ENCODE measurements around the gene RAB17. TPM values are rescaled to one million over a fixed set of nuclear protein-coding genes. Genes with fewer than 3 reads are reported as not detected.
A peak's percentile ranks its signal among the peaks of the same experiment; 100 is the strongest.

RAB17 gene, protein sequence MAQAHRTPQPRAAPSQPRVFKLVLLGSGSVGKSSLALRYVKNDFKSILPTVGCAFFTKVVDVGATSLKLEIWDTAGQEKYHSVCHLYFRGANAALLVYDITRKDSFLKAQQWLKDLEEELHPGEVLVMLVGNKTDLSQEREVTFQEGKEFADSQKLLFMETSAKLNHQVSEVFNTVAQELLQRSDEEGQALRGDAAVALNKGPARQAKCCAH
- total RNA-seq, result 100 to 1,000 TPM in 2 of 6 donors, 10 to 100 TPM in 4; 44.5 to 262 (median 90.6) TPM

DNA sequence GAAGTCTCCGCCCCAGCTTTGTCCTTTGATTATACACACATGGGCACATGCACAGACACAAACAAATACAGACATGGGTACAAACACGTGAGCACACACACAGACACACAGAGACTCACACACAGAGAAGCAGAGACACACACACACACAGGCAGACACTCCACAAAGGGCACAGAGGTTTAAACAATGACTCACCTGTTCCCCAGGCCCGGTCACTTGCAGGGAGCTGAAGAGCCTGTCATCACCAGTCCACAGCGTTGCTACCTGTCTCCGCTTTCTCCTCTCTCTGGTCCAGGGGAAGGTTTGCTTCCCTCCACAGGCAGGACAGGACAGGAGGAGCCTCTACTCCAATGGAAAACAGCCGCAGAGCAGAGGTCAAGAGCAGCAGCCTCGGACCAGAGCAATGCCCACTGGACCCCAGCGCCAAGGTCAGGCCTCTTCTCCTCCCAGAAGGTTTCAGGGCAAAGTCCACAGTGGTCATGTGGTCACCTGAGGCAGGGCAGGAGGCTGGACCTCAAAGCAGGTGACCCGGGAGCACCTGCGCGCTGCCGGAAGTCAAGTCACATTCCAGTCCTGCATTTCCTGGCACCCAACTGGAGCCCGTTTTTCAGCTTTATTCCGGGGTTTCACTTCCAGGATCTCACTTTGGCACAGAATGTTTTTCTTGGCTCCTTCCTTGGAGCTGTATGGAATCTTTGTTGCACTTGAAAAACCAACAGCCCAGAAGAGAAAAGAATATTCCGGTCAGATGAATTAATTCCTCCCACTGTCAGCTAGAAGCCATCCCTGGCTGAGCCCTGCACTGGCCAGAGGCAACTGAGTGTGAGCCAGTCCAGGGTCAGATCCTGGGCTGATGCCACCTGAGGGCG lies at the start of gene RAB17:
RAB17 (minus strand) TSS at position 463 of the 869 bp plus-strand sequence. CDS start 4,580 bp downstream, outside the sequence.
- no peaks in the 10 kb centered on the region for H3K9me3 ChIP-seq
- no peaks in the 10 kb centered on the region for H3K27me3 ChIP-seq
- 62 to 72% methylated on average over 8 to 16 of the region's 16 CpGs for WGBS, 2 donors
- H3K36me3 ChIP-seq, result peaks cover 0 to under 1% (median 0%) of the 10 kb centered on the region in 4 donors
- H3K4me1 ChIP-seq, result peaks cover 9 to 41% (median 20%) of the 10 kb centered on the region in 4 donors
- H3K27ac ChIP-seq, result peak within 1 kb of the TSS; percentile 64 to 89 (median 81)
- DNase-seq, result peak; percentile 56 to 90
- peak; percentile 57 to 90 for ATAC-seq (ENCODE audit: low FRiP score in 2 of 2)
- TF ChIP-seq, protein P1, sequence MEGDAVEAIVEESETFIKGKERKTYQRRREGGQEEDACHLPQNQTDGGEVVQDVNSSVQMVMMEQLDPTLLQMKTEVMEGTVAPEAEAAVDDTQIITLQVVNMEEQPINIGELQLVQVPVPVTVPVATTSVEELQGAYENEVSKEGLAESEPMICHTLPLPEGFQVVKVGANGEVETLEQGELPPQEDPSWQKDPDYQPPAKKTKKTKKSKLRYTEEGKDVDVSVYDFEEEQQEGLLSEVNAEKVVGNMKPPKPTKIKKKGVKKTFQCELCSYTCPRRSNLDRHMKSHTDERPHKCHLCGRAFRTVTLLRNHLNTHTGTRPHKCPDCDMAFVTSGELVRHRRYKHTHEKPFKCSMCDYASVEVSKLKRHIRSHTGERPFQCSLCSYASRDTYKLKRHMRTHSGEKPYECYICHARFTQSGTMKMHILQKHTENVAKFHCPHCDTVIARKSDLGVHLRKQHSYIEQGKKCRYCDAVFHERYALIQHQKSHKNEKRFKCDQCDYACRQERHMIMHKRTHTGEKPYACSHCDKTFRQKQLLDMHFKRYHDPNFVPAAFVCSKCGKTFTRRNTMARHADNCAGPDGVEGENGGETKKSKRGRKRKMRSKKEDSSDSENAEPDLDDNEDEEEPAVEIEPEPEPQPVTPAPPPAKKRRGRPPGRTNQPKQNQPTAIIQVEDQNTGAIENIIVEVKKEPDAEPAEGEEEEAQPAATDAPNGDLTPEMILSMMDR (IDR thresholded peaks at IDR 0.05), result no peak
- TF ChIP-seq POLR2A (IDR thresholded peaks at IDR 0.05) (peak in 2 of 4 donors; percentile 47 to 68), POLR2AphosphoS5 (IDR thresholded peaks at IDR 0.05) (peak; percentile 9 to 30), EP300 (IDR thresholded peaks at IDR 0.05) (peak in 1 of 4 donors; percentile 46)
- peak within 1 kb of the TSS; percentile 11 to 47 (median 36) for H3K4me3 ChIP-seq

DNA sequence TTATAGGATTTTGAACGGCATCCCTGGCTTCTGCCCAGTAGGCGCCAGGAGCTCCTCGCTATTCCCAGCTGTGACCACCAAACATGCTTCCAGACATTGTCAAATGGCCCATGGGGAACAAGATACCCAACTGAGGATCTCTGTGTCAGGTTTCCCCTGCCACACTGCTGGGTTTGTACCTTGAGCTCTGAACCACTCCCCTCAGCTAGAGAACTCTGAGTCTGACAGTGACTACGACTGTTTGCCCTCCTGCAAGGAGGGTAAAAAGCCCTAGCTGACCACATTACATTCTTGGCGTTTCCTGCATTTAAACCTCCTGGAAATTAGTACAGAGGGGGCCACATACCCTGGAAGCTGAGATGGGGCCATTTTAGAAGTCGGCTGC lies 49.3 kb upstream of the RAB17 start:
- WGBS, 2 donors, result 92 to 95% methylated on average over 6 of the region's 6 CpGs
- ATAC-seq (ENCODE audit: low FRiP score in 2 of 2), result no peak
- no peak for TF ChIP-seq POLR2AphosphoS5 (IDR thresholded peaks at IDR 0.05)
- no peak for TF ChIP-seq EP300 (IDR thresholded peaks at IDR 0.05)
- TF ChIP-seq, protein P1 (IDR thresholded peaks at IDR 0.05), result no peak
- TF ChIP-seq POLR2A (IDR thresholded peaks at IDR 0.05), result no peak

DNA sequence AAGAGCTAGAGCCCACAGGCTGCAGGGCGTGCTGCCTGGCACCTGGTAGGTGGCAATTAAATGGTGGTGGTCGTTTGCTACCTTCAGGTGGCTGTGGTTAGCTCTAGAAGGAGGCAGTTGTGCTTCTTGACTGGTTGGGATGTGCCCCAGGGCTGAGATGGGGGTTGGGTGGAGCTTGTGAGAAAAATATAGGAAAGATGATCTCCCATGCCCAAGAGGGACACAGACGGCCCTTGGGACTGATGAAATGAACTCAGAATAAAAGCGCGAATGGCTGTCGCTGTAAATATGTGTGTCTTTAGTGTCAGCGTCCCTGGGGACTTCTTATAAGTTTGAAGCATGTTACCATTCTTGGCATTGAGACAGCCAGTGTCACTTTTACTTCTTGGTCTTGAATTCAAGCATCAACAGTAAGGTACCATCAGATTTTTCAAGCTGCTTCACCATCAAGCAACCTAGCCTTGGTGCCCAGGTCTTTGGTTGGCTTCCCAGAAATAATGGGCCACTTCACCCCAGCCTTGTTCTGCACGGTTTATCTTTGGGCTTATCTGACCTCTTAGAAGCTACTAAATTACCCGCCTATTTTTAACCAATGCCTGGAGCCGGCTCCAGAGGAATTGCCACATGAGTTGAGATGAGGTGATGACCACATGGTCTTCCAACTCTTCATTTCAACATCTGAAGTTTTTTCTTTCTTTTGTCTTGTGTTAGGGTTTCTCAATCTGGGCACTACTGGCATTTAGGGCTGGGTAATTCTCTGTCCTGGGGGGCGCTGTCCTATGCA lies 48.7 kb upstream of the RAB17 start:
- TF ChIP-seq POLR2AphosphoS5 (IDR thresholded peaks at IDR 0.05), result no peak
- no peak for TF ChIP-seq EP300 (IDR thresholded peaks at IDR 0.05)
- TF ChIP-seq, protein P1 (IDR thresholded peaks at IDR 0.05), result no peak
- TF ChIP-seq POLR2A (IDR thresholded peaks at IDR 0.05), result no peak
- peaks cover 0 to 3% (median 0%) of the 10 kb centered on the region in 4 donors for H3K36me3 ChIP-seq

More for the DNA sequence above, 49.3 kb upstream of the RAB17 start:
- Histone ChIP-seq H3K36me3 (peaks cover 0 to 5% (median 0%) of the 10 kb centered on the region in 4 donors), H3K27me3 (no peaks in the 10 kb centered on the region), H3K4me3 (no peak overlapping the region), H3K27ac (no peak overlapping the region), H3K4me1 (no peaks in the 10 kb centered on the region), H3K9me3 (no peaks in the 10 kb centered on the region)
- DNase-seq, result no peak

DNA sequence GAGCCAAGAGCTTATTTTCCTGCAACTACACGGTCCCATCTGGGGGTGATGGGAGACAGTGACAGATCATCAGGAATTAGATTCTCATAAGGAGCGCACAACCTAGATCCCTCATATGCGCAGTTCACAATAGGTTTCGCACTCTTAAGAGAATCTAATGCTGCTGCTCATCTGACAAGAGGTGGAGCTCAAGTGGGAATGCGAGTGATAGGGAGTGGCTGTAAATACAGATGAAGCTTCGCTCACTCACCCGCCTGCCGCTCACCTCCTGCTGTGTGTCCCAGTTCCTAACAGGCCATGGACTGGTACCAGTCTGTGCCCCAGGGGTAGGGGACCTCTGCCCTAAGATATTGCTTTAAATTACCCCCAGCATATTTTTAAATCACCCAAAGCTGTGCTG lies 47.6 kb upstream of the RAB17 start:
- Histone ChIP-seq H3K27me3 (no peaks in the 10 kb centered on the region), H3K27ac (no peak overlapping the region), H3K4me3 (no peak overlapping the region), H3K4me1 (no peaks in the 10 kb centered on the region), H3K36me3 (peaks cover 0 to 3% (median 0%) of the 10 kb centered on the region in 4 donors), H3K9me3 (no peaks in the 10 kb centered on the region)
- WGBS, 2 donors, result 89 to 93% methylated on average over 8 of the region's 8 CpGs
- DNase-seq, result no peak
- TF ChIP-seq POLR2AphosphoS5 (IDR thresholded peaks at IDR 0.05) (no peak), POLR2A (IDR thresholded peaks at IDR 0.05) (no peak)
- TF ChIP-seq, protein P1 (IDR thresholded peaks at IDR 0.05), result no peak
- no peak for ATAC-seq (ENCODE audit: low FRiP score in 2 of 2)

More for the DNA sequence above, 48.7 kb upstream of the RAB17 start:
- Histone ChIP-seq H3K9me3 (no peaks in the 10 kb centered on the region), H3K27ac (no peak overlapping the region), H3K4me1 (no peaks in the 10 kb centered on the region), H3K27me3 (no peaks in the 10 kb centered on the region), H3K4me3 (no peak overlapping the region)
- DNase-seq (no peak), ATAC-seq (ENCODE audit: low FRiP score in 2 of 2) (no peak)
- WGBS, 2 donors, result 77 to 80% methylated on average over 11 of the region's 11 CpGs
